ENCODE data around the gene HNRNPL.
"Not testable (repeated sequence)": the region's sequence is repeated elsewhere in the genome, so short reads cannot be mapped to it uniquely, and the experiment has no call there.

The HNRNPL gene

GRCh38 chr19:38793671-38794070 is 56.1 kb downstream of the HNRNPL start:
- H3K36me3 ChIP-seq (ENCODE audit: insufficient read depth, low read length) = no peaks in the 10 kb centered on the region
- no peak overlapping the region for H2AFZ ChIP-seq (ENCODE audit: low read length)
- H3K4me3 ChIP-seq (ENCODE audit: low read length, poor library complexity, severe bottlenecking) = no peak overlapping the region
- no peaks in the 10 kb centered on the region for H3K27me3 ChIP-seq (ENCODE audit: insufficient read depth, low read length, poor library complexity, severe bottlenecking)
- TF ChIP-seq EZH2phosphoT487 (IDR thresholded peaks at IDR 0.05; ENCODE audit: borderline replicate concordance) = no peak
- TF ChIP-seq CTCF (conservative IDR thresholded peaks at IDR 0.05; ENCODE audit: low read length) = no peak
- H3K4me1 ChIP-seq (ENCODE audit: insufficient read depth, low read length, poor library complexity, severe bottlenecking) = no peaks in the 10 kb centered on the region
- no peak overlapping the region for H3K9ac ChIP-seq (ENCODE audit: low read depth, low read length, poor library complexity, severe bottlenecking)
- H3K4me2 ChIP-seq (ENCODE audit: low read depth, low read length, poor library complexity, severe bottlenecking) = no peak overlapping the region
- no peaks in the 10 kb centered on the region for H3K9me2 ChIP-seq (replicated peaks; ENCODE audit: low read depth, low read length)
- no peaks in the 10 kb centered on the region for H3K9me3 ChIP-seq (ENCODE audit: insufficient read depth, low read depth, low read length)
- H4K20me1 ChIP-seq (ENCODE audit: insufficient read depth, low read length, poor library complexity, severe bottlenecking) = no peaks in the 10 kb centered on the region
- no peaks in the 10 kb centered on the region for H3K79me2 ChIP-seq (ENCODE audit: insufficient read depth, low read length)
- H3F3A ChIP-seq (ENCODE audit: low read depth) = no peaks in the 10 kb centered on the region

GRCh38 chr19:38793177-38793576 is 56.6 kb downstream of the HNRNPL start:
- Histone ChIP-seq H3K9me3 (ENCODE audit: insufficient read depth, low read depth, low read length) (no peaks in the 10 kb centered on the region), H3K9me2 (replicated peaks; ENCODE audit: low read depth, low read length) (no peaks in the 10 kb centered on the region), H3K27me3 (ENCODE audit: insufficient read depth, low read length, poor library complexity, severe bottlenecking) (no peaks in the 10 kb centered on the region), H2AFZ (ENCODE audit: low read length) (no peak overlapping the region), H3F3A (ENCODE audit: low read depth) (no peaks in the 10 kb centered on the region), H3K9ac (ENCODE audit: low read depth, low read length, poor library complexity, severe bottlenecking) (no peak overlapping the region), H3K79me2 (ENCODE audit: insufficient read depth, low read length) (no peaks in the 10 kb centered on the region), H4K20me1 (ENCODE audit: insufficient read depth, low read length, poor library complexity, severe bottlenecking) (no peaks in the 10 kb centered on the region), H3K36me3 (ENCODE audit: insufficient read depth, low read length) (no peaks in the 10 kb centered on the region), H3K4me3 (ENCODE audit: low read length, poor library complexity, severe bottlenecking) (no peak overlapping the region), H3K4me1 (ENCODE audit: insufficient read depth, low read length, poor library complexity, severe bottlenecking) (no peaks in the 10 kb centered on the region), H3K4me2 (ENCODE audit: low read depth, low read length, poor library complexity, severe bottlenecking) (no peak overlapping the region)
- TF ChIP-seq CTCF (conservative IDR thresholded peaks at IDR 0.05; ENCODE audit: low read length) (no peak), EZH2phosphoT487 (IDR thresholded peaks at IDR 0.05; ENCODE audit: borderline replicate concordance) (no peak)

GRCh38 chr19:38792250-38793111 is 57.3 kb downstream of the HNRNPL start:
- no peaks in the 10 kb centered on the region for H3K9me2 ChIP-seq (replicated peaks; ENCODE audit: low read depth, low read length)
- H3K9ac ChIP-seq (ENCODE audit: low read depth, low read length, poor library complexity, severe bottlenecking) = no peak overlapping the region
- H3F3A ChIP-seq (ENCODE audit: low read depth) = no peaks in the 10 kb centered on the region
- H3K4me3 ChIP-seq (ENCODE audit: low read length, poor library complexity, severe bottlenecking) = no peak overlapping the region
- no peaks in the 10 kb centered on the region for H3K27me3 ChIP-seq (ENCODE audit: insufficient read depth, low read length, poor library complexity, severe bottlenecking)
- H3K4me1 ChIP-seq (ENCODE audit: insufficient read depth, low read length, poor library complexity, severe bottlenecking) = no peaks in the 10 kb centered on the region
- no peaks in the 10 kb centered on the region for H3K36me3 ChIP-seq (ENCODE audit: insufficient read depth, low read length)
- no peak overlapping the region for H3K4me2 ChIP-seq (ENCODE audit: low read depth, low read length, poor library complexity, severe bottlenecking)
- TF ChIP-seq CTCF (conservative IDR thresholded peaks at IDR 0.05; ENCODE audit: low read length) = no peak
- H4K20me1 ChIP-seq (ENCODE audit: insufficient read depth, low read length, poor library complexity, severe bottlenecking) = no peaks in the 10 kb centered on the region
- H2AFZ ChIP-seq (ENCODE audit: low read length) = no peak overlapping the region
- no peaks in the 10 kb centered on the region for H3K9me3 ChIP-seq (ENCODE audit: insufficient read depth, low read depth, low read length)
- H3K79me2 ChIP-seq (ENCODE audit: insufficient read depth, low read length) = no peaks in the 10 kb centered on the region

- H2AFZ ChIP-seq (ENCODE audit: low read length); H3K4me2 ChIP-seq (ENCODE audit: low read depth, low read length, poor library complexity, severe bottlenecking); H4K20me1 ChIP-seq (ENCODE audit: insufficient read depth, low read length, poor library complexity, severe bottlenecking); H3K79me2 ChIP-seq (ENCODE audit: insufficient read depth, low read length); H3K27me3 ChIP-seq (ENCODE audit: insufficient read depth, low read length, poor library complexity, severe bottlenecking); H3K9ac ChIP-seq (ENCODE audit: low read depth, low read length, poor library complexity, severe bottlenecking); H3K9me2 ChIP-seq (replicated peaks; ENCODE audit: low read depth, low read length); H3K4me3 ChIP-seq (ENCODE audit: low read length, poor library complexity, severe bottlenecking); H3K4me1 ChIP-seq (ENCODE audit: insufficient read depth, low read length, poor library complexity, severe bottlenecking); H3F3A ChIP-seq (ENCODE audit: low read depth); H3K9me3 ChIP-seq (ENCODE audit: insufficient read depth, low read depth, low read length); H3K36me3 ChIP-seq (ENCODE audit: insufficient read depth, low read length): not testable (repeated sequence)
Measured at GRCh38 chr19:38791451-38792064, 58.2 kb downstream of the HNRNPL start.

GRCh38 chr19:38790507-38791403 is 59.0 kb downstream of the HNRNPL start:
- not testable (repeated sequence) for H3K4me1 ChIP-seq (ENCODE audit: insufficient read depth, low read length, poor library complexity, severe bottlenecking); H3K9me2 ChIP-seq (replicated peaks; ENCODE audit: low read depth, low read length); H3K4me3 ChIP-seq (ENCODE audit: low read length, poor library complexity, severe bottlenecking); H3K79me2 ChIP-seq (ENCODE audit: insufficient read depth, low read length); H3K9ac ChIP-seq (ENCODE audit: low read depth, low read length, poor library complexity, severe bottlenecking); H4K20me1 ChIP-seq (ENCODE audit: insufficient read depth, low read length, poor library complexity, severe bottlenecking); H3F3A ChIP-seq (ENCODE audit: low read depth); H3K9me3 ChIP-seq (ENCODE audit: insufficient read depth, low read depth, low read length); H3K36me3 ChIP-seq (ENCODE audit: insufficient read depth, low read length); H3K27me3 ChIP-seq (ENCODE audit: insufficient read depth, low read length, poor library complexity, severe bottlenecking); H3K4me2 ChIP-seq (ENCODE audit: low read depth, low read length, poor library complexity, severe bottlenecking); H2AFZ ChIP-seq (ENCODE audit: low read length)

All from Loucy (cell line).